ENCODE results near the gene RASIP1. TPM values are rescaled to one million over a fixed set of nuclear protein-coding genes. Genes with fewer than 3 reads are reported as not detected.

Gene RASIP1
- total RNA-seq, 1 experiment from 2014 or later = 0.51 TPM

DNA sequence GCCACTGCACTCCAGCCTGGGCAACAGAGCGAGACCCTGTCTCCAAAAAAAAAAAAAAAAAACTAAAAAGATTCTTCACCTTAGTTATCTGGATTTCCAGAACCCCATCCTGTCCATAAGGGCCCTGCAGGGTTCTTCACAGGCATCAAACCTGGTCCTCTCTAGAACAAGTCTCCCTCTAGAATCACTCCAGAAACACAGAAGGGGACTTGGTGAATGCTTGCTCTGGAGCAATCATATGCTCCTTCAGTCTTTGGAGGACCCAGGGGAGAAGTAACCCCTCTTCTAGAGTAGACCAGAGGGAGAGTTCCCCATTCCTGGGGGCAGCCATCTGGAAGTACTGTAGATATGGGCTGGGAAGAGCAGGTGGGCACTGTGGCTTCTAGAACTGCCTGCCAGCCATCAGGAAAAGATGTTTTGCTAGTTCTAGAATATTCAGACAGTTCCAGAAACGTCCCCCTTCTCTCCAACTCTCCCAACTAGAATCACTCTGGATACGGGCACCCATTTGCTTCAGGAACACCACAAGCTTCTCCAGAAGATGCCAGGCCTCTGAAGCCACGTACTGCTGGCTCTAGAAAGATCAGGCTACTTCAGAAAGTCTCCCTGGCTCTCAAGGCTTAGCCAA is 9.3 kb upstream of the RASIP1 start:
- ChIA-PET POLR2A (ENCODE audit: unreplicated experiment) (no interaction called here), CTCF (no interaction called here)
- TF ChIP-seq EZH2 (IDR thresholded peaks at IDR 0.05; ENCODE audit: low read length, unreplicated experiment) (no peak), EZH2phosphoT487 (IDR thresholded peaks at IDR 0.05; ENCODE audit: borderline replicate concordance, low read length) (no peak)
- TF ChIP-seq, protein P1, sequence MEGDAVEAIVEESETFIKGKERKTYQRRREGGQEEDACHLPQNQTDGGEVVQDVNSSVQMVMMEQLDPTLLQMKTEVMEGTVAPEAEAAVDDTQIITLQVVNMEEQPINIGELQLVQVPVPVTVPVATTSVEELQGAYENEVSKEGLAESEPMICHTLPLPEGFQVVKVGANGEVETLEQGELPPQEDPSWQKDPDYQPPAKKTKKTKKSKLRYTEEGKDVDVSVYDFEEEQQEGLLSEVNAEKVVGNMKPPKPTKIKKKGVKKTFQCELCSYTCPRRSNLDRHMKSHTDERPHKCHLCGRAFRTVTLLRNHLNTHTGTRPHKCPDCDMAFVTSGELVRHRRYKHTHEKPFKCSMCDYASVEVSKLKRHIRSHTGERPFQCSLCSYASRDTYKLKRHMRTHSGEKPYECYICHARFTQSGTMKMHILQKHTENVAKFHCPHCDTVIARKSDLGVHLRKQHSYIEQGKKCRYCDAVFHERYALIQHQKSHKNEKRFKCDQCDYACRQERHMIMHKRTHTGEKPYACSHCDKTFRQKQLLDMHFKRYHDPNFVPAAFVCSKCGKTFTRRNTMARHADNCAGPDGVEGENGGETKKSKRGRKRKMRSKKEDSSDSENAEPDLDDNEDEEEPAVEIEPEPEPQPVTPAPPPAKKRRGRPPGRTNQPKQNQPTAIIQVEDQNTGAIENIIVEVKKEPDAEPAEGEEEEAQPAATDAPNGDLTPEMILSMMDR (conservative IDR thresholded peaks at IDR 0.05; ENCODE audit: low read depth, low read length) = no peak

DNA sequence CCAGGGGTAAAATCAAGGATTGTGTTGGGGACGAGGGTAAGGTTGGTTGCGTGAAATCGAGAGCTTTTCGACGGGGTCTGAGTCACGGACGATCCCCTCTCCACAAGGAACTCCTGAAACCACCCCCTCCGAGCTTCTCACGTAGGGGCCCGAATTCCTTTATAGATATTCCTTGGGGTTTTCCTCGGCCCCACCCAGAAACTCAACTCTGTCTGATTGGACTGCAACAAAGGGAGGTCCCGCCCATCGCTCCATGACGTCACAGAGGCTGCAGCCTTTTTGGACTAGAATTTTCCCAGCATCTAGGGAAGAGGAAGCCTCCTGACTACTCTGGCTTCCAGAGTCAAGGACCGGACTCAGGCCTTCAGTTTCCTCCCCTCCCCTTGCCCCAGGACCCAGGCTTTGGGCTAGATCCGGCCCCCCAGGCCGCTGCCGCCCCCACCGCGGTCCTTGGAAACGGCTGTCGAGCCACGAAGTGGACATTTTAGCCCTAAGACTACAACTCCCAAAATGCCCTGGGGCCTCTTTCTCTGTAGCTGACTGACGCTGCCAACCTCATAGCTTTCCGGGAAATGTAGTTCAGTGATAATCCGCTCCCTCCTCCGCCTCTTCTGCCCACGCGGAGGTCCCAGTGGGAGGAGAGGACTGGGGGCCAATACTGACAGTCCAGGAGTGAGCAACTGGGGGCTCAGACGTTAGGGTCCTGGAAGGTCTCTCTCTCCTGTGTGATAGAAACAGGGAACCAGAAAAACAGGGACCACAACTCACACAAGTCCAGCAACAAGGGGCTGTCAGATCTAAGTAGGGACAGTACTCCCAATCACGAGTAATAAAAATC is 6.5 kb upstream of the RASIP1 start, which contains the start of gene IZUMO1:
TSS of gene IZUMO1 (minus strand) at position 172 of the 838 bp plus-strand sequence. CDS start 1,050 bp downstream, outside the sequence.
- no TSS peak for BruUV-seq (replicated peaks)
- no peak within 1 kb of the TSS for H3K9ac ChIP-seq (ENCODE audit: low read length)
- POLR2A ChIA-PET (ENCODE audit: unreplicated experiment) = no interaction called here

More for the DNA sequence above, 9.3 kb upstream of the RASIP1 start:
- H3K27me3 ChIP-seq (ENCODE audit: low read length) = no peaks in the 10 kb centered on the region
- H3K4me1 ChIP-seq (ENCODE audit: insufficient read depth, low read length) = peaks cover 5% of the 10 kb centered on the region; the same call in 1 of the 2 replicates
- H3K36me3 ChIP-seq (ENCODE audit: low read depth, low read length) = no peaks in the 10 kb centered on the region; the same call in 1 of the 2 replicates
- no peak for DNase-seq
- ATAC-seq = no peak
- no peaks in the 10 kb centered on the region for H3K9me3 ChIP-seq (ENCODE audit: low read length)
- no peak overlapping the region for H3K27ac ChIP-seq (ENCODE audit: low read length)
- BruUV-seq (replicated peaks) = no TSS peak
- no peak overlapping the region for H2AFZ ChIP-seq (ENCODE audit: low read length)
- H3K79me2 ChIP-seq (ENCODE audit: low read length) = peaks cover 28% of the 10 kb centered on the region
- no peaks in the 10 kb centered on the region for H4K20me1 ChIP-seq (ENCODE audit: low read length)
- no peaks in the 10 kb centered on the region for H3K9me2 ChIP-seq (replicated peaks; ENCODE audit: low read length)
- intact Hi-C loops (cut with micrococcal nuclease) = no loop called here
- no peak overlapping the region for H3K4me3 ChIP-seq (ENCODE audit: low read length)
- no peaks in the 10 kb centered on the region for H3F3A ChIP-seq (ENCODE audit: low read length, unreplicated experiment)
- H3K4me2 ChIP-seq (ENCODE audit: low read length) = no peak overlapping the region
- H3K9ac ChIP-seq (ENCODE audit: low read length) = no peak overlapping the region

More for the DNA sequence above, 6.5 kb upstream of the RASIP1 start, which contains the start of gene IZUMO1:
- DNase-seq = no peak
- ATAC-seq = no peak
- intact Hi-C loops (cut with micrococcal nuclease) = no loop called here
- H3K4me1 ChIP-seq (ENCODE audit: insufficient read depth, low read length) = no peaks in the 10 kb centered on the region
- H3K27me3 ChIP-seq (ENCODE audit: low read length) = no peaks in the 10 kb centered on the region
- H3K9me3 ChIP-seq (ENCODE audit: low read length) = no peaks in the 10 kb centered on the region
- H2AFZ ChIP-seq (ENCODE audit: low read length) = no peak within 1 kb of the TSS
- no peaks in the 10 kb centered on the region for H3F3A ChIP-seq (ENCODE audit: low read length, unreplicated experiment)
- CTCF ChIA-PET = no interaction called here
- no peaks in the 10 kb centered on the region; the same call in 1 of the 2 replicates for H3K36me3 ChIP-seq (ENCODE audit: low read depth, low read length)
- H3K4me3 ChIP-seq (ENCODE audit: low read length) = no peak within 1 kb of the TSS
- TF ChIP-seq, protein P1 (conservative IDR thresholded peaks at IDR 0.05; ENCODE audit: low read depth, low read length) = no peak
- no peak for TF ChIP-seq EZH2phosphoT487 (IDR thresholded peaks at IDR 0.05; ENCODE audit: borderline replicate concordance, low read length)
- TF ChIP-seq EZH2 (IDR thresholded peaks at IDR 0.05; ENCODE audit: low read length, unreplicated experiment) = no peak
- no peak within 1 kb of the TSS for H3K27ac ChIP-seq (ENCODE audit: low read length)
- peaks cover 25% of the 10 kb centered on the region for H3K79me2 ChIP-seq (ENCODE audit: low read length)
- no peaks in the 10 kb centered on the region for H3K9me2 ChIP-seq (replicated peaks; ENCODE audit: low read length)
- H3K4me2 ChIP-seq (ENCODE audit: low read length) = no peak within 1 kb of the TSS
- H4K20me1 ChIP-seq (ENCODE audit: low read length) = no peaks in the 10 kb centered on the region

Measured in PC-3 (cell line).